Subcutaneous adipose tissue (tissue), 4 donors: Measurements from ENCODE around the gene AARSD1. TPM values are rescaled to one million over a fixed set of nuclear protein-coding genes. Genes with fewer than 3 reads are reported as not detected.

ENCODE experiments used
- total RNA-seq, 4 donors: library from RNA; depleted of rRNA; stranded (reverse); fragments of >200 nt; gene quantifications; one replicate each; pipeline ENCODE4 v1.1.0, GENCODE V29; 2016
- TF ChIP-seq, protein P1 (sequence below): fragments of 450-650 bp; IDR thresholded peaks from one replicate; pipeline ENCODE4 v1.5.1; 2016; ENCODE audit warnings: low read depth, mild to moderate bottlenecking, control low read depth, antibody characterized with exemption, moderate library complexity

Gene AARSD1, protein sequence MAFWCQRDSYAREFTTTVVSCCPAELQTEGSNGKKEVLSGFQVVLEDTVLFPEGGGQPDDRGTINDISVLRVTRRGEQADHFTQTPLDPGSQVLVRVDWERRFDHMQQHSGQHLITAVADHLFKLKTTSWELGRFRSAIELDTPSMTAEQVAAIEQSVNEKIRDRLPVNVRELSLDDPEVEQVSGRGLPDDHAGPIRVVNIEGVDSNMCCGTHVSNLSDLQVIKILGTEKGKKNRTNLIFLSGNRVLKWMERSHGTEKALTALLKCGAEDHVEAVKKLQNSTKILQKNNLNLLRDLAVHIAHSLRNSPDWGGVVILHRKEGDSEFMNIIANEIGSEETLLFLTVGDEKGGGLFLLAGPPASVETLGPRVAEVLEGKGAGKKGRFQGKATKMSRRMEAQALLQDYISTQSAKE
- total RNA-seq: 10 to 100 TPM; 18.4 to 38.2 (median 22.1) TPM

- TF ChIP-seq, protein P1, sequence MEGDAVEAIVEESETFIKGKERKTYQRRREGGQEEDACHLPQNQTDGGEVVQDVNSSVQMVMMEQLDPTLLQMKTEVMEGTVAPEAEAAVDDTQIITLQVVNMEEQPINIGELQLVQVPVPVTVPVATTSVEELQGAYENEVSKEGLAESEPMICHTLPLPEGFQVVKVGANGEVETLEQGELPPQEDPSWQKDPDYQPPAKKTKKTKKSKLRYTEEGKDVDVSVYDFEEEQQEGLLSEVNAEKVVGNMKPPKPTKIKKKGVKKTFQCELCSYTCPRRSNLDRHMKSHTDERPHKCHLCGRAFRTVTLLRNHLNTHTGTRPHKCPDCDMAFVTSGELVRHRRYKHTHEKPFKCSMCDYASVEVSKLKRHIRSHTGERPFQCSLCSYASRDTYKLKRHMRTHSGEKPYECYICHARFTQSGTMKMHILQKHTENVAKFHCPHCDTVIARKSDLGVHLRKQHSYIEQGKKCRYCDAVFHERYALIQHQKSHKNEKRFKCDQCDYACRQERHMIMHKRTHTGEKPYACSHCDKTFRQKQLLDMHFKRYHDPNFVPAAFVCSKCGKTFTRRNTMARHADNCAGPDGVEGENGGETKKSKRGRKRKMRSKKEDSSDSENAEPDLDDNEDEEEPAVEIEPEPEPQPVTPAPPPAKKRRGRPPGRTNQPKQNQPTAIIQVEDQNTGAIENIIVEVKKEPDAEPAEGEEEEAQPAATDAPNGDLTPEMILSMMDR: no peak
Observed at GRCh38 chr17:42964161-42964932, at the start of gene AARSD1. TSS of gene AARSD1 (minus strand) at chr17:42964454. CDS start at chr17:42964440, 14 bp downstream.

DNA sequence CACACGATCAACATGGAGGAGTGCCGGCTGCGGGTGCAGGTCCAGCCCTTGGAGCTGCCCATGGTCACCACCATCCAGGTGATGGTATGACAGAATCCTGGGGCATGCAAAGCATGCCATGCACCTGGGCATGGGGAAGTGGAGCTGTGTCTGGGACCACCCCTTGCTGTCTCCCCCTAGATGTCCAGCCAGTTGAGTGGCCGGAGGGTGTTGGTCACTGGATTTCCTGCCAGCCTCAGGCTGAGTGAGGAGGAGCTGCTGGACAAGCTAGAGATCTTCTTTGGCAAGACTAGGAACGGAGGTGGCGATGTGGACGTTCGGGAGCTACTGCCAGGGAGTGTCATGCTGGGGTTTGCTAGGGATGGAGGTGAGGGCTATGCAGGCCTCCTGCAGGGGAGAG lies 49.0 kb upstream of the AARSD1 start:
- TF ChIP-seq, protein P1: no peak

GRCh38 chr17:43011728-43012472 lies 47.6 kb upstream of the AARSD1 start:
- TF ChIP-seq, protein P1: no peak

- TF ChIP-seq, protein P1: no peak
Observed at GRCh38 chr17:43010667-43011308, 46.5 kb upstream of the AARSD1 start.

DNA sequence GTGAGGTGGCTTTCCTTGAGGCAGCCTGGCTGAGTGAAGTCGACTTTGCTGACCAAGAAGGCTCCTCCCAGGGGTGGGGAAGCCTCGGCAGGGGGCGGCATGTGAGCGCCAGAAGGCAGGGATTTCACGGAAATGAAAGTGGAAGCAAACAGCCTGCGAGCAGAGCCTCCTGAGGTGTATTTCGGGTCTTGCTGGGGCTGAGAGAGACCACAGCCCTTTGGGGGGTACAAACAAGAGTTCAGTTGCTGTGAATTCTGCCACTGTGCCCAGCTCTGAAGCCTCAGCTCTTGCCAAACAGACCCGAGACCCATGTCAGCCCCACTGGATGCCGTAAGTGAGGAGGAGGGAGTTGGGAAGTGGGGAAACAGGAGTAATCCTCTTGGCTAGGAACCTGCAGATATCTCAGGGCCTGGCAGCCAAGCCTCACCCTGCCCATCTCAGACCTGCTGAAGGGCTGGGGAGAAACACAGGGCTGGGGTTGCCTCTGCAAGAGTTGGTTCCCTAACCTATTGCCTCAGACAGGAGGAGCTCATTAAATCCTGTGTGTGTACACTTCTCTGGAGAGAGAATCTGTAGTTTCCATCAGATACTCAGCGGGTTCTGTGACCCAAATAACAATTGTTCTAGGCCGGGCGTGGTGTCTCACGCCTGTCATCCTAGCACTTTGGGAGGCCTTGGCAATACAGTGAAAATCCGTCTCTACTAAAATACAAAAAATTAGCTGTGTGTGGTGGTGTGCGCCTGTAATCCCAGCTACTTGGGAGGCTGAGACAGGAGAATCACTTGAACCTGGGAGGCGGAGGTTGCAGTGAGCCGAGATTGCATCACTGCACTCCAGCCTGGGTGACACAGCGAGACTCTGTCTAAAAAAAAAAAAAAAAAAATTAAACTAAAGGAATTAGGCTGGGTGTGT lies 42.6 kb upstream of the AARSD1 start, which contains the start of gene IFI35:
TSS of gene IFI35 (plus strand) at position 146 of the 913 bp plus-strand sequence. CDS start at position 310, 164 bp downstream.
- TF ChIP-seq, protein P1: no peak

GRCh38 chr17:43003542-43004172 lies 39.4 kb upstream of the AARSD1 start:
- TF ChIP-seq, protein P1: no peak
